Loucy (cell line): ENCODE results near the gene UBR4.

ENCODE experiments used
- CTCF ChIP-seq: fragments of 200-600 bp; sonication (generic); conservative IDR thresholded peaks from 2 replicates; pipeline ENCODE4 v1.5.1; 2014; ENCODE audit warnings: mild to moderate bottlenecking, antibody characterized with exemption, low read length
- EZH2phosphoT487 ChIP-seq: fragments of 200-600 bp; IDR thresholded peaks from 2 replicates; pipeline ENCODE4 v1.6.1; 2018; ENCODE audit warnings: antibody characterized with exemption, mild to moderate bottlenecking, moderate library complexity, borderline replicate concordance

GRCh38 chr1:19120070-19120469 is 90.0 kb downstream of the UBR4 start:
- TF ChIP-seq CTCF: no peak
- no peak for TF ChIP-seq EZH2phosphoT487
